Bronchial epithelial cell (primary cell): Measurements from ENCODE around the gene SLC41A2. TPM values are rescaled to one million over a fixed set of nuclear protein-coding genes. Genes with fewer than 3 reads are reported as not detected.
A peak's percentile ranks its signal among the peaks of the same experiment; 100 is the strongest.
"Not testable (repeated sequence)": the region's sequence is repeated elsewhere in the genome, so short reads cannot be mapped to it uniquely, and the experiment has no call there.

Experiments
- DNase-seq: peaks from one replicate; pipeline ENCODE4 v3.0.0-alpha.2; 2010; ENCODE audit warnings: low read depth
- FAIRE-seq: peaks from 2 replicates; lab custom pipeline; 2011; peaks lifted over from hg19 to GRCh38; lab: Jason Lieb, UNC
- H3K27me3 ChIP-seq: 2 replicates; pipeline ENCODE4 v1.5.1; 2011; ENCODE audit warnings: low read length; ENCODE audit not compliant: control insufficient read depth, insufficient read depth
- H3K36me3 ChIP-seq: 2 replicates; pipeline ENCODE4 v1.5.1; 2011; ENCODE audit warnings: low read length; ENCODE audit not compliant: control insufficient read depth, insufficient read depth
- H3K4me3 ChIP-seq: 2 replicates; pipeline ENCODE4 v1.5.1; 2011; ENCODE audit warnings: mild to moderate bottlenecking, low read depth, low read length, control low read depth
- total RNA-seq: library from RNA; depleted of rRNA; stranded (reverse); fragments of >200 nt; gene quantifications from 2 replicates; pipeline ENCODE4 v1.2.1, GENCODE V29; 2014
- TF ChIP-seq, protein P1 (sequence below): IDR thresholded peaks from 2 replicates; pipeline ENCODE4 v1.5.1; 2011; ENCODE audit warnings: mild to moderate bottlenecking, moderate library complexity, low read length, control low read depth, inconsistent platforms; ENCODE audit not compliant: insufficient read depth, severe bottlenecking

SLC41A2 gene
- total RNA-seq, 1 donor from 2014 or later: 2.4 TPM

DNA sequence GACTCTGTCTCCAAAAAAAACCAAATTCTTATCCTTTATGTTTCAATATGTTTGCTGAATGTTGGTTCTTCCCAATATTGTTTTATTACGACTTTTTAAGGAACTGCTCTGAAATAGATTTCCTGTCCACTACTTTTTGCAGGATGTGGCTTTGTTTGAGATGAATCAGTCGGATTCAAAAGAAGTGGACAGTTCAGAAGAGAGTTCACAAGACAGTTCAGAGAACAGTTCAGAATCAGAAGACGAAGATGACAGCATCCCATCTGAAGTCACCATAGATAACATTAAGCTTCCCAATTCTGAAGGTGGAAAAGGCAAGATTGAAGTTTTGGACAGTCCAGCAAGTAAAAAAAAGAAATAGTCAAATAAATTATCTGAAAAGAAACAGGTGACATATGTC is 36.2 kb upstream of the SLC41A2 start:
- H3K36me3 ChIP-seq: peaks cover 12% of the 10 kb centered on the region
- no peak overlapping the region for H3K4me3 ChIP-seq
- H3K27me3 ChIP-seq: no peaks in the 10 kb centered on the region
- FAIRE-seq (no peak), DNase-seq (no peak)
- TF ChIP-seq, protein P1, sequence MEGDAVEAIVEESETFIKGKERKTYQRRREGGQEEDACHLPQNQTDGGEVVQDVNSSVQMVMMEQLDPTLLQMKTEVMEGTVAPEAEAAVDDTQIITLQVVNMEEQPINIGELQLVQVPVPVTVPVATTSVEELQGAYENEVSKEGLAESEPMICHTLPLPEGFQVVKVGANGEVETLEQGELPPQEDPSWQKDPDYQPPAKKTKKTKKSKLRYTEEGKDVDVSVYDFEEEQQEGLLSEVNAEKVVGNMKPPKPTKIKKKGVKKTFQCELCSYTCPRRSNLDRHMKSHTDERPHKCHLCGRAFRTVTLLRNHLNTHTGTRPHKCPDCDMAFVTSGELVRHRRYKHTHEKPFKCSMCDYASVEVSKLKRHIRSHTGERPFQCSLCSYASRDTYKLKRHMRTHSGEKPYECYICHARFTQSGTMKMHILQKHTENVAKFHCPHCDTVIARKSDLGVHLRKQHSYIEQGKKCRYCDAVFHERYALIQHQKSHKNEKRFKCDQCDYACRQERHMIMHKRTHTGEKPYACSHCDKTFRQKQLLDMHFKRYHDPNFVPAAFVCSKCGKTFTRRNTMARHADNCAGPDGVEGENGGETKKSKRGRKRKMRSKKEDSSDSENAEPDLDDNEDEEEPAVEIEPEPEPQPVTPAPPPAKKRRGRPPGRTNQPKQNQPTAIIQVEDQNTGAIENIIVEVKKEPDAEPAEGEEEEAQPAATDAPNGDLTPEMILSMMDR: no peak

DNA sequence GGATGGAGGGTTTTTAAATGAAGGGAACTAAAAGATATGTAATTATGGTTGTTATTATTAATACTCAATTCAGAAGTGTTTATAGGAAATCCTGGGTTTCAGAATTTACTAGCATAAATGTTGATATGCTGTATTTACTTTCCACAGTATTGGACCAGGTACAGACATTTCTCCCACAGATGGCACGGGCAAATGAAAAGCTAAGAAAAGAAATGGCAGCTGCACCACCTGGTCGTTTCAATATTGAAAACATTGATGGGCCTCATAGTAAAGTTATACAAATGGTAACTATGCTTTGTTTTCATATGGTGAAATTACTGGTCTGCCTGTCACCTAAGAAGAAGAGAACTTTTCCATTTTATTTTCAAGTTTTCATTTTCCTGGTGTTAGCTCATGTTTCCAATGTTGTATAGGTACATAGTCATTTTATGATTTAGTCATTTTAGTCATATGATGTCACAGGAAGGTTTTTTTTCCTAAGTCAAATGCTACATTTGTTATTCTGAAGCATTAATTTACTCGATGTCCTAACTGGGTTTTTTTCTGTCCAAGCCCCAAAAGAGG is 33.6 kb upstream of the SLC41A2 start:
- no peak overlapping the region for H3K4me3 ChIP-seq
- H3K36me3 ChIP-seq: peaks cover 10% of the 10 kb centered on the region
- DNase-seq (no peak), FAIRE-seq (no peak)
- TF ChIP-seq, protein P1: no peak
- H3K27me3 ChIP-seq: no peaks in the 10 kb centered on the region

DNA sequence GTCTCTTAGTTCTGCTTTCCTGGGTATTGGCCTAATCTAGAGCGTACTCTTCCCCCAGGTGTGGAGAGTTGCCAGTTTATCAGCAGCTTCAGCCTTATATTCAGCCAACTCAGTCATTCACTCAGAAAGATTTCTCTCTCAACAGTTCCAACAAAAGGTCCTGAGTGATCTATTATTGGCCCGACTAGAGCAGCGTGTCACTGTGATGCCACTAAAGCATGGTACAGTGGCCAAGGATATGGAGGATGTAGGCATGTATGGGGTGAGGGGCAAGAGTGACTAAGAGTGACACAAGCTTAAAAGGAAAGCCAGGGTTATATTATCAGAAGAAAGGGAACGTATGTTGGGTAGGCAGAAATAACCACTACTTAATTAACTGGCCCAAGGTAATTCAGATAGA is 32.9 kb upstream of the SLC41A2 start:
- peaks cover 10% of the 10 kb centered on the region for H3K36me3 ChIP-seq
- H3K27me3 ChIP-seq: no peaks in the 10 kb centered on the region
- DNase-seq (no peak), FAIRE-seq (no peak)
- TF ChIP-seq, protein P1: no peak
- no peak overlapping the region for H3K4me3 ChIP-seq

DNA sequence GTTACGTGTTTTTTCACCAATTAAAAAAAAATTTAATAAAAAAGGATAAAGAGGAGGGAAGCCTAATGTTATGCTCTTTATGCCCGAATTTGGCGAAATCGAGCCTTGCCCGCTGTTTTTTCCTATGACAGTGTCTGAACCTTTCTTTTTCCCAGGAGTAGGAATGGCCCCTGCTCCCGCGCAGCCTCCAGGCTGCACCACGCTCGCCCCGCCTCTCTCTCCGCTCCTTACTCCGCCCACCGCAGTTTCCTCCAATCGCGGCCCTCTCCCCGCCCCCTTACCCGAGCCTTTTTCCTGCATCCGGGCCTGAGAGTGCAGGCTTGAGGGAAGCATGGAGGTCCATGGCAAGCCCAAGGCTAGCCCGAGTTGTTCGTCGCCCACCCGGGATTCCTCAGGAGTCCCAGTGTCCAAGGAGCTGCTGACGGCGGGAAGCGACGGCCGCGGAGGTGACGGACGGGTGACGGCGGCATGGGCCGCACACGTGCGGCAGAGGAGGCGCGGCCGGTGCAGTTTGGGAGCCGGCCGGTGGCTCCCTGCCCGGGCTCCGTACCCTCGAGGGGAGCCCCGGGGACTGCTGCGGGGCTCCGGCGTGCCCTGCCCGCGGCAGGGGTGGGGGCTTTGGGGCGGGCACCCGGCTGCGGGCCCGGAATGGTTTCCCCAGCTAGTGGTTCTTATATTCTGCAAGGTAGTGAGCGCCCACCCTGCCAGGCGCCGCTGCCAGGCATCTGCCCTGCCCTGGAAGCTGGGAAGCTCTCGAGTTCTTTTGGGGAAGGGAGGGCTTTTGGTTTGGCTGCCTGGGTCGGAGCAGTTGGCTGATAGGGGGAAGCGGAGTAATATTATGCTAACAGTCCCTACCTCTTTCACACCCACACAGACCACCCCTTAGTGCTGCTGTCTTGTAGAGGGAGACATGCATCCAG is 28.2 kb upstream of the SLC41A2 start, which contains the start of gene NOPCHAP1:
NOPCHAP1 (plus strand) TSS at position 295 of the 920 bp plus-strand sequence; CDS start at position 332, 37 bp downstream.
- TF ChIP-seq, protein P1: no peak
- FAIRE-seq: no peak
- no peaks in the 10 kb centered on the region for H3K27me3 ChIP-seq
- peaks cover 2% of the 10 kb centered on the region for H3K36me3 ChIP-seq
- peak within 1 kb of the TSS; percentile 82 for H3K4me3 ChIP-seq
- DNase-seq: peak; percentile 73

DNA sequence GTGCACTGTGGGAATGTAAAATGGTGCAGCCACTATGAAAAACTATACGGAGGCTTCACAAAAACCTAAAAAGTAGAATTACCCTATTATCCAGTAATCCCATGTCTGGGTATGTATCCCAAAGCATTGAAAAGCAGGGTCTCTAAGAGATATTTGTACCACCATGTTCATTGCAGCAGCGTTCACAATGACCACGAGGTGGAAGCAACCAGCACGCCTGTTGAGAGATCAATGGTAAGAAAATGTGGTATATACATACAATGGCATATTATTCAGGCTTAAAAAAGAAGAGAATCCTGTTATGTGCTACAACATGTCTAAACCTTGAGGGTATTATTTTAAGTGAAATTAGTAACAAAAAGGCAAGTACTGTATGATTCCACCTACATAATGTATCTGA is 27.1 kb upstream of the SLC41A2 start:
- FAIRE-seq (no peak), DNase-seq (no peak)
- H3K4me3 ChIP-seq: no peak overlapping the region
- TF ChIP-seq, protein P1: no peak
- no peaks in the 10 kb centered on the region for H3K36me3 ChIP-seq
- H3K27me3 ChIP-seq: no peaks in the 10 kb centered on the region

DNA sequence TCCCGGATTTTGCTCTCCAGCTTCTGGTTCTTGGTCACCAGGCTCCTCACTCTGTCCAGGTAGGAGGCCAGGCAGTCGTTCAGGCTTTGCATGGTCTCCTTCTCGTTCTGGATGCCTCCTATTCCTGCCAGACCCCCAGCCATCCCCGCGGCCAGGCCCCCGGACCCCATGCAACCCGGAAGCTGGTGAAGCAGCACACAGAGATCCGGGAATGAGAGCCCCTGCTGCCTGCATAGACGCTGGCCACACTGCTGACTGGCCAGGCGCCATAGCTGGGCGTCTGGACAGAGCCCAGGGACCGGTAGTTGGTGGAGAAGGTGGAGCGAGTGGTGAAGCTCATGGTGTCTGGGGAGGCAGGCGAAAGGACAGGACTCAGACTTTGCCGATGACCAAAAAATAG is 19.6 kb upstream of the SLC41A2 start:
- not testable (repeated sequence) for FAIRE-seq, DNase-seq, H3K36me3 ChIP-seq, H3K27me3 ChIP-seq, H3K4me3 ChIP-seq
